ENCODE measurements around the gene HMGN3.

DNA sequence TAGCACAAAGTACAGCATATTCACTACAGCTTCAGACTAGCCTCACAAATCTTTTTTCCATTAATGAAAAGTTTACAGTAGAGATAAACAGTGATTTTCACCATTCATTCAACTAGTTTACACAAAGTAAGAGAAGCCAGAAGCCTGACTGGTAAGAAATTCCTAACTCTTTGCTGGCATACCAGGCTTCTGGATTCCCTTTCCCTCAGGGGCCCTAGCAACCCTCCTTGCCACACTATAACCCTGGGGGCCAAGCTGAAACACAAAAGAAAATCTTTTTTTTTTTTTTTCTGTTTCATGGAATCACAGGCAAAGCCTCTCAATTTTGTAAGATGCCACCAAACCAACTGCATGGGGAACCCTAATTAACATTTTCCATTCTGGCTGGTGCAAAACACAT is 28.9 kb upstream of the HMGN3 start:
- TF ChIP-seq, protein P1, sequence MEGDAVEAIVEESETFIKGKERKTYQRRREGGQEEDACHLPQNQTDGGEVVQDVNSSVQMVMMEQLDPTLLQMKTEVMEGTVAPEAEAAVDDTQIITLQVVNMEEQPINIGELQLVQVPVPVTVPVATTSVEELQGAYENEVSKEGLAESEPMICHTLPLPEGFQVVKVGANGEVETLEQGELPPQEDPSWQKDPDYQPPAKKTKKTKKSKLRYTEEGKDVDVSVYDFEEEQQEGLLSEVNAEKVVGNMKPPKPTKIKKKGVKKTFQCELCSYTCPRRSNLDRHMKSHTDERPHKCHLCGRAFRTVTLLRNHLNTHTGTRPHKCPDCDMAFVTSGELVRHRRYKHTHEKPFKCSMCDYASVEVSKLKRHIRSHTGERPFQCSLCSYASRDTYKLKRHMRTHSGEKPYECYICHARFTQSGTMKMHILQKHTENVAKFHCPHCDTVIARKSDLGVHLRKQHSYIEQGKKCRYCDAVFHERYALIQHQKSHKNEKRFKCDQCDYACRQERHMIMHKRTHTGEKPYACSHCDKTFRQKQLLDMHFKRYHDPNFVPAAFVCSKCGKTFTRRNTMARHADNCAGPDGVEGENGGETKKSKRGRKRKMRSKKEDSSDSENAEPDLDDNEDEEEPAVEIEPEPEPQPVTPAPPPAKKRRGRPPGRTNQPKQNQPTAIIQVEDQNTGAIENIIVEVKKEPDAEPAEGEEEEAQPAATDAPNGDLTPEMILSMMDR (IDR thresholded peaks at IDR 0.05) = no peak
- TF ChIP-seq POLR2A (IDR thresholded peaks at IDR 0.05) = no peak
